GM18858 (cell line): ENCODE measurements around the gene CTSZ.
A peak's percentile ranks its signal among the peaks of the same experiment; 100 is the strongest.

Experiments used
- ATAC-seq: cut with Tn5 transposase; IDR thresholded peaks from one replicate; pipeline ENCODE4 v1.9.1; 2021; ENCODE audit not compliant: unreplicated experiment

Gene CTSZ

GRCh38 chr20:59032023-59032712 lies 25.1 kb upstream of the CTSZ start, which contains the start of gene ATP5F1E:
TSS of gene ATP5F1E (minus strand) at chr20:59032335. CDS start at chr20:59032251, 84 bp downstream.
- ATAC-seq, result peak; percentile 82

- ATAC-seq, result no peak
Measured at GRCh38 chr20:59031564-59032022, 24.5 kb upstream of the CTSZ start.

- ATAC-seq, result no peak
Measured at GRCh38 chr20:59030911-59031563, 24.0 kb upstream of the CTSZ start.

GRCh38 chr20:59028812-59029211 lies 21.8 kb upstream of the CTSZ start:
- ATAC-seq, result no peak

GRCh38 chr20:59027741-59028320 lies 20.8 kb upstream of the CTSZ start:
- no peak for ATAC-seq

- no peak for ATAC-seq
Measured at GRCh38 chr20:59026904-59027740, 20.1 kb upstream of the CTSZ start.

GRCh38 chr20:59025511-59025910 lies 18.5 kb upstream of the CTSZ start:
- no peak for ATAC-seq

GRCh38 chr20:59025086-59025485 lies 18.0 kb upstream of the CTSZ start:
- no peak for ATAC-seq

GRCh38 chr20:59024111-59024530 lies 17.1 kb upstream of the CTSZ start:
- no peak for ATAC-seq

GRCh38 chr20:59023616-59024015 lies 16.6 kb upstream of the CTSZ start:
- ATAC-seq, result no peak

- ATAC-seq, result no peak
Measured at GRCh38 chr20:59022754-59023153, 15.7 kb upstream of the CTSZ start.

GRCh38 chr20:59020938-59021551 lies 14.0 kb upstream of the CTSZ start:
- no peak for ATAC-seq

- ATAC-seq, result no peak
Measured at GRCh38 chr20:59019217-59019616, 12.2 kb upstream of the CTSZ start, which contains the start of gene TUBB1. TSS of gene TUBB1 (plus strand) at chr20:59019429. CDS start at chr20:59019523, 94 bp downstream.

GRCh38 chr20:59018817-59019216 lies 11.8 kb upstream of the CTSZ start:
- ATAC-seq, result no peak

- no peak for ATAC-seq
Measured at GRCh38 chr20:59017493-59018231, 10.6 kb upstream of the CTSZ start.

- ATAC-seq, result no peak
Measured at GRCh38 chr20:59016795-59017492, 9.9 kb upstream of the CTSZ start.

- no peak for ATAC-seq
Measured at GRCh38 chr20:59015812-59016711, 9.0 kb upstream of the CTSZ start.

- no peak for ATAC-seq
Measured at GRCh38 chr20:59015411-59015810, 8.4 kb upstream of the CTSZ start.
